Measurements from ENCODE around the gene AFAP1. TPM values are rescaled to one million over a fixed set of nuclear protein-coding genes. Genes with fewer than 3 reads are reported as not detected.

The AFAP1 gene
- total RNA-seq, 1 donor from 2014 or later = 67.9 TPM

DNA sequence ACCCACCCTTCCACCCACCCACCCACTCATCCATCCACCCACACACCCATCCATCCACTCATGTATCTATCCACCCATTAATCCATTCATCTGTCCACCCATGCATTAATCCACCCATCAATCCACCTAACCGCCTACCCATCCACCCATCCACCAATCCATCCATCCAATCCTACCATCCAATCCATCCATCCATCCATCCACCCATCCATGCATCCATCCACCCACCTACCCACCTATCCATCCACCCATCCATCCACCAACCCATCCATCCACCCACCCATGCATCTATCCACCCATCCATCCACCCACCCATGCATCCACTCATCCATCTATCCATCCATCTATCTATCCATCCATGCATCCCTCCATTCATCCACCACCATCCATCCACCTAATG lies 34.8 kb upstream of the AFAP1 start:
- H3K4me1 Mint-ChIP-seq (ENCODE audit: low read depth, unreplicated experiment) = peaks cover 32% of the 10 kb centered on the region
- H3K36me3 Mint-ChIP-seq (ENCODE audit: low read depth, unreplicated experiment) = no peaks in the 10 kb centered on the region
- Histone ChIP-seq H3K9me3 (ENCODE audit: insufficient read depth, low read depth, low read length) (no peaks in the 10 kb centered on the region), H3K4me2 (ENCODE audit: low read length) (no peak overlapping the region), H3K4me3 (ENCODE audit: insufficient read depth, low read depth, low read length) (no peak overlapping the region), H4K20me1 (ENCODE audit: insufficient read depth, low read length) (no peaks in the 10 kb centered on the region), H3K4me1 (ENCODE audit: insufficient read depth, low read length) (peaks cover 51% of the 10 kb centered on the region), H3K36me3 (ENCODE audit: insufficient read depth, low read length) (no peaks in the 10 kb centered on the region), H2AFZ (ENCODE audit: low read depth, low read length) (no peak overlapping the region), H3K79me2 (ENCODE audit: insufficient read depth, low read length) (peaks cover 2% of the 10 kb centered on the region), H3K9ac (ENCODE audit: low read length) (no peak overlapping the region), H3K27ac (ENCODE audit: low read depth, low read length) (no peak overlapping the region), H3K27me3 (ENCODE audit: insufficient read depth, low read length) (no peaks in the 10 kb centered on the region)
- TF ChIP-seq, protein P1, sequence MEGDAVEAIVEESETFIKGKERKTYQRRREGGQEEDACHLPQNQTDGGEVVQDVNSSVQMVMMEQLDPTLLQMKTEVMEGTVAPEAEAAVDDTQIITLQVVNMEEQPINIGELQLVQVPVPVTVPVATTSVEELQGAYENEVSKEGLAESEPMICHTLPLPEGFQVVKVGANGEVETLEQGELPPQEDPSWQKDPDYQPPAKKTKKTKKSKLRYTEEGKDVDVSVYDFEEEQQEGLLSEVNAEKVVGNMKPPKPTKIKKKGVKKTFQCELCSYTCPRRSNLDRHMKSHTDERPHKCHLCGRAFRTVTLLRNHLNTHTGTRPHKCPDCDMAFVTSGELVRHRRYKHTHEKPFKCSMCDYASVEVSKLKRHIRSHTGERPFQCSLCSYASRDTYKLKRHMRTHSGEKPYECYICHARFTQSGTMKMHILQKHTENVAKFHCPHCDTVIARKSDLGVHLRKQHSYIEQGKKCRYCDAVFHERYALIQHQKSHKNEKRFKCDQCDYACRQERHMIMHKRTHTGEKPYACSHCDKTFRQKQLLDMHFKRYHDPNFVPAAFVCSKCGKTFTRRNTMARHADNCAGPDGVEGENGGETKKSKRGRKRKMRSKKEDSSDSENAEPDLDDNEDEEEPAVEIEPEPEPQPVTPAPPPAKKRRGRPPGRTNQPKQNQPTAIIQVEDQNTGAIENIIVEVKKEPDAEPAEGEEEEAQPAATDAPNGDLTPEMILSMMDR (IDR thresholded peaks at IDR 0.05; ENCODE audit: insufficient read depth, low read depth, low read length) = no peak
- TF ChIP-seq EZH2 (IDR thresholded peaks at IDR 0.05; ENCODE audit: insufficient read depth, low read length) = no peak
- no peak overlapping the region for H3K4me3 Mint-ChIP-seq (ENCODE audit: unreplicated experiment)
- DNase-seq (ENCODE audit: low read depth) (no peak), FAIRE-seq (no peak)
- no peak overlapping the region for H3K27ac Mint-ChIP-seq (ENCODE audit: unreplicated experiment)
- H3K27me3 Mint-ChIP-seq (ENCODE audit: low read depth, unreplicated experiment) = peaks cover 2% of the 10 kb centered on the region
- H3K9me3 Mint-ChIP-seq (ENCODE audit: unreplicated experiment) = peaks cover 1% of the 10 kb centered on the region

DNA sequence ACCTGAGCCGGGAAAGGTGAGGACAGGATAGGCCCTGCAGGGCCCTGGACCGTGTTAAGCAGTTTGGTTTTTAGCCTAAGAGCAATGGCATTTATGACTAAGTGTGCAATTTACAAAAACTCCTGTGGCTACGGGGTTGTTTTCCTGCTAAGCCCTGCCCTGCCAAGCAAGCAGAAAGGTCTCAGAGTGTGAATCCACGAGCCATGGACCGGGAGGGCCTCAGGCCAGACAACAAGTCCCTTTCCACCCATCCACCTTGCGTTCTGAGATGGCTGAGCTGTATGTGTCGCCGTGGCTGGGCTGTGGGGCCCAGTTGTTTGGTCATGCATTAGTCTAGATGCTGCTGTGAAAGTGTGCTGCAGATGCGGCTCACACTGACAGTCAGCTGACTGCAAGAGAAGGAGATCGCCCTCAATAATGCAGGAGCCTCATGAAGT lies 33.9 kb upstream of the AFAP1 start:
- TF ChIP-seq, protein P1 (IDR thresholded peaks at IDR 0.05; ENCODE audit: insufficient read depth, low read depth, low read length) = no peak
- no peak for TF ChIP-seq EZH2 (IDR thresholded peaks at IDR 0.05; ENCODE audit: insufficient read depth, low read length)
- Mint-ChIP-seq H3K36me3 (ENCODE audit: low read depth, unreplicated experiment) (no peaks in the 10 kb centered on the region), H3K27me3 (ENCODE audit: low read depth, unreplicated experiment) (peaks cover 2% of the 10 kb centered on the region), H3K9me3 (ENCODE audit: unreplicated experiment) (peaks cover 1% of the 10 kb centered on the region), H3K4me3 (ENCODE audit: unreplicated experiment) (no peak overlapping the region), H3K4me1 (ENCODE audit: low read depth, unreplicated experiment) (peaks cover 33% of the 10 kb centered on the region), H3K27ac (ENCODE audit: unreplicated experiment) (no peak overlapping the region)
- Histone ChIP-seq H3K79me2 (ENCODE audit: insufficient read depth, low read length) (peaks cover 2% of the 10 kb centered on the region), H2AFZ (ENCODE audit: low read depth, low read length) (no peak overlapping the region), H3K9me3 (ENCODE audit: insufficient read depth, low read depth, low read length) (no peaks in the 10 kb centered on the region), H3K4me2 (ENCODE audit: low read length) (peak overlapping the region; percentile 40), H3K9ac (ENCODE audit: low read length) (no peak overlapping the region), H4K20me1 (ENCODE audit: insufficient read depth, low read length) (no peaks in the 10 kb centered on the region), H3K4me3 (ENCODE audit: insufficient read depth, low read depth, low read length) (no peak overlapping the region), H3K27me3 (ENCODE audit: insufficient read depth, low read length) (no peaks in the 10 kb centered on the region), H3K4me1 (ENCODE audit: insufficient read depth, low read length) (peaks cover 49% of the 10 kb centered on the region), H3K27ac (ENCODE audit: low read depth, low read length) (no peak overlapping the region), H3K36me3 (ENCODE audit: insufficient read depth, low read length) (no peaks in the 10 kb centered on the region)
- FAIRE-seq = peak; percentile 62
- peak; percentile 83 for DNase-seq (ENCODE audit: low read depth)

DNA sequence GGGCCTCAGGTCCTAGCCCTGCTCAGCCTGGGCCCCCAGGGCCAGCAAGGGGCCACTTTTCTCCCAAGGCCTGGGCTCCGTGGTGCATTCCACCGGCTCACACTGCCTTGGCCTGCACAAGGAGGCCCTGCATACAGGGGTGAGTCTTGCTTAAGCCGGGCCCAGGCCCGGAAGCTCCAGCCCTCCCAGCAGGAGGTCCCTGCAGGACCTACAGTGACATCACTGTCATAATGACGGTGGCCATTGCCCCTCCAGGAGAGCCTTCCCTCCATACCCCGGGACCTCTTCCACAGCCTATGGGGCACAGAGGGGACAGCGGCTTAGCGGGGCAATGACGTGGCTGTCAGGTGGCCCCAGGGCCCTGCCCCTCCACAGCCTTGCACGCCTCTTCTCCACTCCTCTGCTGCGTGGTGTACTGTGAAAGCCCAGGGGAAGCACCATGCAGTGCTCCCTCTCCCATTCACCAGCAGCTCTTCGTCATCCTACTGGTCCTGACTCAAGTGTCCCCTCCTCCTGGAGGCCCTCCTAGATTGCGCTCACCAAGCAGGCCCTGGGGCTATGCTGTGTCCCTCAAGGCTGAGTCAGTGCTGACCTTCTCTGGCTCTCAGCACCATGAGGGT lies 32.3 kb upstream of the AFAP1 start:
- Mint-ChIP-seq H3K4me1 (ENCODE audit: low read depth, unreplicated experiment) (peaks cover 33% of the 10 kb centered on the region), H3K4me3 (ENCODE audit: unreplicated experiment) (no peak overlapping the region), H3K27ac (ENCODE audit: unreplicated experiment) (no peak overlapping the region), H3K9me3 (ENCODE audit: unreplicated experiment) (no peaks in the 10 kb centered on the region), H3K27me3 (ENCODE audit: low read depth, unreplicated experiment) (peaks cover 2% of the 10 kb centered on the region), H3K36me3 (ENCODE audit: low read depth, unreplicated experiment) (no peaks in the 10 kb centered on the region)
- Histone ChIP-seq H3K27me3 (ENCODE audit: insufficient read depth, low read length) (no peaks in the 10 kb centered on the region), H3K27ac (ENCODE audit: low read depth, low read length) (no peak overlapping the region), H3K4me2 (ENCODE audit: low read length) (no peak overlapping the region), H2AFZ (ENCODE audit: low read depth, low read length) (no peak overlapping the region), H4K20me1 (ENCODE audit: insufficient read depth, low read length) (no peaks in the 10 kb centered on the region), H3K36me3 (ENCODE audit: insufficient read depth, low read length) (no peaks in the 10 kb centered on the region), H3K9me3 (ENCODE audit: insufficient read depth, low read depth, low read length) (no peaks in the 10 kb centered on the region), H3K4me3 (ENCODE audit: insufficient read depth, low read depth, low read length) (no peak overlapping the region), H3K79me2 (ENCODE audit: insufficient read depth, low read length) (peaks cover 2% of the 10 kb centered on the region), H3K4me1 (ENCODE audit: insufficient read depth, low read length) (peaks cover 54% of the 10 kb centered on the region), H3K9ac (ENCODE audit: low read length) (peak overlapping the region; percentile 9)
- DNase-seq (ENCODE audit: low read depth) (no peak), FAIRE-seq (no peak)
- no peak for TF ChIP-seq EZH2 (IDR thresholded peaks at IDR 0.05; ENCODE audit: insufficient read depth, low read length)
- TF ChIP-seq, protein P1 (IDR thresholded peaks at IDR 0.05; ENCODE audit: insufficient read depth, low read depth, low read length) = no peak

All from astrocyte (in vitro differentiated cells and primary cell).